ENCODE results near the gene CDKN2B-AS1.

The CDKN2B-AS1 gene

GRCh38 chr9:22112870-22113821, 118.6 kb downstream of the CDKN2B-AS1 start:
- in situ Hi-C loops (cut with HindIII; ENCODE audit: low sequenced_read_pairs) = loop anchor here (25.0 kb wide), 1 partner anchor 149 kb away; no protein-coding TSS in a partner anchor

- in situ Hi-C loops (cut with HindIII; ENCODE audit: low sequenced_read_pairs) = loop anchor here (5.0 to 25.0 kb wide), 3 partner anchors 78 to 303 kb away; no protein-coding TSS in a partner anchor
Measured at GRCh38 chr9:22114956-22115355, 120.4 kb downstream of the CDKN2B-AS1 start.

GRCh38 chr9:22116758-22117157, 122.2 kb downstream of the CDKN2B-AS1 start:
- in situ Hi-C loops (cut with HindIII; ENCODE audit: low sequenced_read_pairs) = loop anchor here (5.0 to 25.0 kb wide), 3 partner anchors 79 to 304 kb away; no protein-coding TSS in a partner anchor

GRCh38 chr9:22117511-22118384, 123.2 kb downstream of the CDKN2B-AS1 start:
- in situ Hi-C loops (cut with HindIII; ENCODE audit: low sequenced_read_pairs) = loop anchor here (5.0 to 25.0 kb wide), 3 partner anchors 80 to 305 kb away; no protein-coding TSS in a partner anchor

- in situ Hi-C loops (cut with HindIII; ENCODE audit: low sequenced_read_pairs) = loop anchor here (5.0 to 25.0 kb wide), 3 partner anchors 82 to 307 kb away; no protein-coding TSS in a partner anchor
Measured at GRCh38 chr9:22118810-22119521, 124.4 kb downstream of the CDKN2B-AS1 start.

GRCh38 chr9:22119522-22120158, 125.0 kb downstream of the CDKN2B-AS1 start:
- in situ Hi-C loops (cut with HindIII; ENCODE audit: low sequenced_read_pairs) = loop anchor here (5.0 to 25.0 kb wide), 3 partner anchors 82 to 307 kb away; no protein-coding TSS in a partner anchor

- in situ Hi-C loops (cut with HindIII; ENCODE audit: low sequenced_read_pairs) = loop anchor here (25.0 kb wide), 1 partner anchor 142 kb away; no protein-coding TSS in a partner anchor
Measured at GRCh38 chr9:22120159-22120549, 125.6 kb downstream of the CDKN2B-AS1 start.

- in situ Hi-C loops (cut with HindIII; ENCODE audit: low sequenced_read_pairs) = loop anchor here (25.0 kb wide), 1 partner anchor 142 kb away; no protein-coding TSS in a partner anchor
Measured at GRCh38 chr9:22120595-22120994, 126.0 kb downstream of the CDKN2B-AS1 start.

GRCh38 chr9:22124263-22125011, 129.8 kb downstream of the CDKN2B-AS1 start:
- in situ Hi-C loops (cut with HindIII; ENCODE audit: low sequenced_read_pairs) = loop anchor here (25.0 kb wide), 1 partner anchor 138 kb away; no protein-coding TSS in a partner anchor

- in situ Hi-C loops (cut with HindIII; ENCODE audit: low sequenced_read_pairs) = no loop called here
Measured at GRCh38 chr9:22129133-22129532, 134.5 kb downstream of the CDKN2B-AS1 start.

GRCh38 chr9:22129633-22130032, 135.0 kb downstream of the CDKN2B-AS1 start:
- in situ Hi-C loops (cut with HindIII; ENCODE audit: low sequenced_read_pairs) = no loop called here

GRCh38 chr9:22131817-22132216, 137.2 kb downstream of the CDKN2B-AS1 start:
- in situ Hi-C loops (cut with HindIII; ENCODE audit: low sequenced_read_pairs) = no loop called here

GRCh38 chr9:22134390-22134789, 139.8 kb downstream of the CDKN2B-AS1 start:
- in situ Hi-C loops (cut with HindIII; ENCODE audit: low sequenced_read_pairs) = no loop called here

GRCh38 chr9:22136461-22137096, 142.0 kb downstream of the CDKN2B-AS1 start:
- in situ Hi-C loops (cut with HindIII; ENCODE audit: low sequenced_read_pairs) = no loop called here

- in situ Hi-C loops (cut with HindIII; ENCODE audit: low sequenced_read_pairs) = no loop called here
Measured at GRCh38 chr9:22138956-22139660, 144.5 kb downstream of the CDKN2B-AS1 start.

GRCh38 chr9:22141908-22142307, 147.3 kb downstream of the CDKN2B-AS1 start:
- in situ Hi-C loops (cut with HindIII; ENCODE audit: low sequenced_read_pairs) = no loop called here

- in situ Hi-C loops (cut with HindIII; ENCODE audit: low sequenced_read_pairs) = no loop called here
Measured at GRCh38 chr9:22142671-22143070, 148.1 kb downstream of the CDKN2B-AS1 start.

Measured in DLD1 (cell line).